PC-3 (cell line): ENCODE measurements around the gene CCDC24. TPM values are rescaled to one million over a fixed set of nuclear protein-coding genes. Genes with fewer than 3 reads are reported as not detected.
A peak's percentile ranks its signal among the peaks of the same experiment; 100 is the strongest.

Experiments
- ATAC-seq: fragments of 200-7000 bp; cut with Tn5 transposase; 2 replicates; pipeline ENCODE4 v1.9.1; 2020; ENCODE audit warnings: mild to moderate bottlenecking, moderate library complexity
- BruUV-seq: library from RNA; stranded (reverse); fragments of 400-500 nt; replicated peaks from 2 replicates; lab custom pipeline; 2021; lab: Mats Ljungman, UMichigan
- CTCF ChIA-PET: fragments of 300-600 bp; sonication (Branson Sonifier 250); formaldehyde crosslinking; loops from one replicate; lab custom pipeline; 2022; ENCODE audit warnings: antibody characterized with exemption; lab: Charles Lee
- POLR2A ChIA-PET: fragments of 300-600 bp; sonication (Branson Sonifier 250); formaldehyde crosslinking; loops from one replicate; lab custom pipeline; 2022; ENCODE audit warnings: antibody characterized with exemption; ENCODE audit not compliant: unreplicated experiment; lab: Charles Lee
- DNase-seq: peaks from one replicate; pipeline ENCODE4 v3.0.0-alpha.2; 2015
- H2AFZ ChIP-seq: fragments of 300-600 bp; sonication (generic); 2 replicates; pipeline ENCODE4 v1.6.0; 2016; ENCODE audit warnings: antibody characterized with exemption, low read length
- H3F3A ChIP-seq: fragments of 300-600 bp; sonication (generic); one replicate; pipeline ENCODE4 v1.6.0; 2017; ENCODE audit warnings: antibody characterized with exemption, low read length, control low read depth, mild to moderate bottlenecking; ENCODE audit not compliant: unreplicated experiment
- H3K27ac ChIP-seq: fragments of 300-600 bp; sonication (generic); 2 replicates; pipeline ENCODE4 v1.5.1; 2016; ENCODE audit warnings: mild to moderate bottlenecking, low read length
- H3K27me3 ChIP-seq: fragments of 300-600 bp; sonication (generic); 2 replicates; pipeline ENCODE4 v1.6.1; 2016; ENCODE audit warnings: low read length, mixed read lengths
- H3K36me3 ChIP-seq: fragments of 300-600 bp; sonication (generic); 2 replicates; pipeline ENCODE4 v1.6.1; 2016; ENCODE audit warnings: low read depth, mixed run types, low read length, mixed read lengths
- H3K4me1 ChIP-seq: fragments of 300-600 bp; sonication (generic); 2 replicates; pipeline ENCODE4 v1.5.1; 2016; ENCODE audit warnings: low read length; ENCODE audit not compliant: insufficient read depth
- H3K4me2 ChIP-seq: fragments of 300-600 bp; sonication (generic); 2 replicates; pipeline ENCODE4 v1.6.0; 2016; ENCODE audit warnings: low read length
- H3K4me3 ChIP-seq: fragments of 300-600 bp; sonication (generic); 2 replicates; pipeline ENCODE4 v1.5.1; 2016; ENCODE audit warnings: mild to moderate bottlenecking, low read length, mixed read lengths
- H3K79me2 ChIP-seq: fragments of 300-600 bp; sonication (generic); 2 replicates; pipeline ENCODE4 v1.6.1; 2017; ENCODE audit warnings: low read length, mixed read lengths
- H3K9ac ChIP-seq: fragments of 300-600 bp; sonication (generic); 2 replicates; pipeline ENCODE4 v1.6.0; 2016; ENCODE audit warnings: mild to moderate bottlenecking, low read length
- H3K9me2 ChIP-seq: fragments of 300-600 bp; sonication (generic); replicated peaks from 2 replicates; pipeline ENCODE4 v1.6.1; 2016; ENCODE audit warnings: mixed run types, low read length, mixed read lengths
- H3K9me3 ChIP-seq: fragments of 300-600 bp; sonication (generic); 2 replicates; pipeline ENCODE4 v1.6.1; 2016; ENCODE audit warnings: low read length, mixed read lengths
- H4K20me1 ChIP-seq: fragments of 300-600 bp; sonication (generic); 2 replicates; pipeline ENCODE4 v1.6.1; 2016; ENCODE audit warnings: low read length, mixed read lengths
- CTCF ChIP-seq: fragments of 300-600 bp; sonication (generic); conservative IDR thresholded peaks from 2 replicates; pipeline ENCODE4 v1.5.1; 2017; ENCODE audit warnings: antibody characterized with exemption, low read depth, mild to moderate bottlenecking, low read length
- EZH2 ChIP-seq: fragments of 300-600 bp; sonication (generic); IDR thresholded peaks from one replicate; pipeline ENCODE4 v1.6.1; 2017; ENCODE audit warnings: antibody characterized with exemption, mild to moderate bottlenecking, low read length; ENCODE audit not compliant: unreplicated experiment
- EZH2phosphoT487 ChIP-seq: fragments of 300-600 bp; sonication (generic); IDR thresholded peaks from 2 replicates; pipeline ENCODE4 v1.6.1; 2018; ENCODE audit warnings: mild to moderate bottlenecking, antibody characterized with exemption, low read length, borderline replicate concordance
- intact Hi-C: fragments of 100-400 bp; cut with micrococcal nuclease; formaldehyde crosslinking; loops from 2 replicates; pipeline ENCODE4 v1.9.0; 2023
- total RNA-seq: library from RNA; depleted of rRNA; stranded (reverse); fragments of >200 nt; gene quantifications from 2 replicates; pipeline ENCODE4 v1.2.3, GENCODE V29; 2014

Gene CCDC24
- total RNA-seq, 1 experiment from 2014 or later: 10.1 TPM

DNA sequence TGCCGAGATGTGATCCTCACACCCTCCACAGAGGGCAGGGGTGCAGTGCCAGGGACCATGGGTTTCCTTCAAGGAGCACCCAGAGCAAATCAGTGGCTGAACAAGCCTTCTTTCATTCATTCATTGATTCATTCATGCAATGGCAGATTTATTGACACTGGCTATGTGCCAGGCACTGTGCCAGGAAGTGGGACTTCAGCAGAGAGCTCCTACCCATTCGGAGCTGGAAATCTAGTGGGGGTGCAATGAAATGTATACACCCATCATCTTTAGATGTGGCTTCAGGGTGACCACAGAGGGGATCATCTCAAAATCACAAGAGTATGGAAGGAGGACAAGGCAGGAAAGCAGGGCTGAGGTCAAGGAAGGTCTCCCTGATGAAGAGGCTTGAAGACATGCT is 21.0 kb downstream of the CCDC24 start:
- H4K20me1 ChIP-seq: no peaks in the 10 kb centered on the region
- H3K79me2 ChIP-seq: no peaks in the 10 kb centered on the region
- TF ChIP-seq EZH2phosphoT487: no peak
- H3K9ac ChIP-seq: no peak overlapping the region
- intact Hi-C loops: no loop called here
- ATAC-seq (no peak), DNase-seq (peak; percentile 58)
- peaks cover 9% of the 10 kb centered on the region for H3K4me1 ChIP-seq
- H3K4me3 ChIP-seq: no peak overlapping the region
- BruUV-seq: no TSS peak
- no peak overlapping the region for H3K27ac ChIP-seq
- POLR2A ChIA-PET: no interaction called here
- no peaks in the 10 kb centered on the region for H3K9me2 ChIP-seq
- H3K36me3 ChIP-seq: no peaks in the 10 kb centered on the region; the same call in 1 of the 2 replicates
- no peaks in the 10 kb centered on the region for H3F3A ChIP-seq
- no peaks in the 10 kb centered on the region for H3K27me3 ChIP-seq
- CTCF ChIA-PET: interaction anchor here (0.5 kb wide), 1 partner anchor 36 kb away, joined by 4 read pairs; no protein-coding TSS in a partner anchor
- H2AFZ ChIP-seq: no peak overlapping the region
- H3K4me2 ChIP-seq: no peak overlapping the region
- no peaks in the 10 kb centered on the region for H3K9me3 ChIP-seq

DNA sequence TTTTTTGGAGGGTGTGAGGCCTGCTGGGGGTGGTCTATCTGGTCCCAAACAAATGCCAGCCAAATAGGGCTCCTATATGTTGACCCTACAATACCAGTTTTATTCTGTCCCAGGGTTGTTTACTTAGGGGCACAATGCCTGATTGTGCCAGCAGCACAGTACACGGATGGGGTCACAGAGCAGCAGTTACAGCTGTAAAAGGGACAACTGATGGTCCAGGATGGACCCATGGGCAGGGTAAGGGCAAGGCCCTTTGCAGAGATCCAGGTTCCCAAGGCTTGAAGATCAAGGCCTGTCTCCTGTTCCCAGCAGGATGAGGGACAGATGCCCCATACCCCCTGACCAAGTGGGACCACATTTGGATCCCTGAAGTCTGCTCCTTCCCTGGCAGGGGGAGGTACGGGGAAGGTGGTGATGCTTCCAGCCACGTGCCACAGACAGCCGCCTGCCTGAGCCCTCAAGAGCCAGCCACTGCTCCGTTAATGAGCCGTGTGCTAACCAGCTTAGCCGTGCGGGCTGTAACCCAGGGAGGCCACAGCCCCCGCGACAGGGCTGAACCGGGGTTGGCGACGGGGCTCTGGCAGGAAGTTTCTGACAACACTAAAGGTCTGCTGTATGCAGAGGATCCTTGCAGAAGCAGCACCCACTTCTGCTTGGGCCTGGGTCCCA is 21.7 kb downstream of the CCDC24 start:
- POLR2A ChIA-PET: no interaction called here
- Histone ChIP-seq H3F3A (no peaks in the 10 kb centered on the region), H3K36me3 (no peaks in the 10 kb centered on the region; the same call in 1 of the 2 replicates), H3K27me3 (no peaks in the 10 kb centered on the region), H3K9me2 (no peaks in the 10 kb centered on the region), H3K4me2 (no peak overlapping the region), H3K79me2 (no peaks in the 10 kb centered on the region), H3K4me1 (peaks cover 9% of the 10 kb centered on the region), H3K27ac (no peak overlapping the region), H3K9me3 (no peaks in the 10 kb centered on the region), H2AFZ (no peak overlapping the region), H4K20me1 (no peaks in the 10 kb centered on the region), H3K9ac (no peak overlapping the region), H3K4me3 (no peak overlapping the region)
- CTCF ChIA-PET: interaction anchor here (0.5 kb wide), 1 partner anchor 35 kb away, joined by 4 read pairs; no protein-coding TSS in a partner anchor
- intact Hi-C loops: no loop called here
- no TSS peak for BruUV-seq
- ATAC-seq (no peak), DNase-seq (no peak)
- TF ChIP-seq CTCF (no peak), EZH2phosphoT487 (no peak), EZH2 (no peak)

GRCh38 chr1:44013949-44014348 is 22.6 kb downstream of the CCDC24 start:
- no peak for TF ChIP-seq CTCF
- no peak for TF ChIP-seq EZH2phosphoT487
- no peak for TF ChIP-seq EZH2
- H3F3A ChIP-seq: no peaks in the 10 kb centered on the region
- no peak for ATAC-seq
- ChIA-PET POLR2A (no interaction called here), CTCF (no interaction called here)
- DNase-seq: no peak
- BruUV-seq: no TSS peak
- intact Hi-C loops: no loop called here
- no peak overlapping the region for H3K4me2 ChIP-seq
- H3K9me2 ChIP-seq: no peaks in the 10 kb centered on the region
- H3K27me3 ChIP-seq: no peaks in the 10 kb centered on the region
- no peaks in the 10 kb centered on the region for H3K9me3 ChIP-seq
- no peaks in the 10 kb centered on the region for H3K36me3 ChIP-seq
- H3K27ac ChIP-seq: no peak overlapping the region
- no peak overlapping the region for H3K4me3 ChIP-seq
- H4K20me1 ChIP-seq: no peaks in the 10 kb centered on the region
- H3K4me1 ChIP-seq: peaks cover 9% of the 10 kb centered on the region
- no peak overlapping the region for H3K9ac ChIP-seq
- no peaks in the 10 kb centered on the region for H3K79me2 ChIP-seq
- H2AFZ ChIP-seq: no peak overlapping the region
